LNCAP (cell line): ENCODE data around the gene ASAP3.

Experiments used
- CTCF ChIP-seq: fragments of 450-650 bp; IDR thresholded peaks from 2 replicates; pipeline ENCODE4 v1.5.1; 2017; ENCODE audit warnings: mild to moderate bottlenecking

The ASAP3 gene

GRCh38 chr1:23437355-23437664, 46.7 kb downstream of the ASAP3 start:
- TF ChIP-seq CTCF = no peak

GRCh38 chr1:23436520-23437354, 47.2 kb downstream of the ASAP3 start:
- TF ChIP-seq CTCF = no peak

- no peak for TF ChIP-seq CTCF
These were observed 49.7 kb downstream of the ASAP3 start for GRCh38 chr1:23434260-23434775.

- no peak for TF ChIP-seq CTCF
These were observed 50.9 kb downstream of the ASAP3 start for GRCh38 chr1:23433122-23433521.

GRCh38 chr1:23431431-23431830, 52.5 kb downstream of the ASAP3 start:
- TF ChIP-seq CTCF = no peak

GRCh38 chr1:23430803-23431202, 53.2 kb downstream of the ASAP3 start:
- TF ChIP-seq CTCF = no peak

- no peak for TF ChIP-seq CTCF
These were observed 55.7 kb downstream of the ASAP3 start for GRCh38 chr1:23428136-23428905.
